GM10266 (cell line): ENCODE results near the gene UGT3A2.
"Not testable (repeated sequence)": the region's sequence is repeated elsewhere in the genome, so short reads cannot be mapped to it uniquely, and the experiment has no call there.

ENCODE experiments used
- DNase-seq: peaks from one replicate; pipeline ENCODE4 v3.0.0; 2012; ENCODE audit errors: extremely low spot score
- CTCF ChIP-seq: IDR thresholded peaks from 2 replicates; pipeline ENCODE4 v1.5.1; 2012; ENCODE audit warnings: mild to moderate bottlenecking, low read depth; ENCODE audit not compliant: control insufficient read depth, insufficient read depth; ENCODE audit errors: missing control alignments

Gene UGT3A2

GRCh38 chr5:36028816-36029465 lies 37.7 kb downstream of the UGT3A2 start:
- TF ChIP-seq CTCF: no peak

GRCh38 chr5:36027711-36028110 lies 39.0 kb downstream of the UGT3A2 start:
- no peak for TF ChIP-seq CTCF
- DNase-seq: no peak

More at GRCh38 chr5:36028816-36029465, 37.7 kb downstream of the UGT3A2 start:
- DNase-seq: no peak

- no peak for DNase-seq
- TF ChIP-seq CTCF: no peak
Observed at GRCh38 chr5:36026706-36027465, 39.8 kb downstream of the UGT3A2 start.

GRCh38 chr5:36022246-36022645 lies 44.4 kb downstream of the UGT3A2 start:
- DNase-seq: not testable (repeated sequence)

GRCh38 chr5:36019584-36019983 lies 47.1 kb downstream of the UGT3A2 start:
- not testable (repeated sequence) for DNase-seq

- no peak for DNase-seq
- no peak for TF ChIP-seq CTCF
Observed at GRCh38 chr5:36017622-36018021, 49.1 kb downstream of the UGT3A2 start.

- no peak for TF ChIP-seq CTCF
- DNase-seq: no peak
Observed at GRCh38 chr5:36017004-36017403, 49.7 kb downstream of the UGT3A2 start.

GRCh38 chr5:36013182-36013581 lies 53.5 kb downstream of the UGT3A2 start:
- no peak for DNase-seq
- TF ChIP-seq CTCF: no peak
